Loucy (cell line): ENCODE data around the gene STXBP3.

Source experiments
- H2AFZ ChIP-seq: fragments of 200-600 bp; sonication (generic); 2 replicates; pipeline ENCODE4 v1.6.0; 2016; ENCODE audit warnings: antibody characterized with exemption, mild to moderate bottlenecking, low read length, moderate library complexity
- H3F3A ChIP-seq: fragments of 200-600 bp; 2 replicates; pipeline ENCODE4 v1.6.0; 2016; ENCODE audit warnings: antibody characterized with exemption, low read depth, mild to moderate bottlenecking
- H3K27me3 ChIP-seq: fragments of 200-600 bp; sonication (generic); 2 replicates; pipeline ENCODE4 v1.6.1; 2014; ENCODE audit warnings: low read length, mild to moderate bottlenecking; ENCODE audit not compliant: insufficient read depth, poor library complexity, severe bottlenecking
- H3K36me3 ChIP-seq: fragments of 200-600 bp; sonication (generic); 2 replicates; pipeline ENCODE4 v1.6.1; 2016; ENCODE audit warnings: low read length; ENCODE audit not compliant: insufficient read depth
- H3K4me1 ChIP-seq: fragments of 200-600 bp; sonication (generic); 2 replicates; pipeline ENCODE4 v1.5.1; 2014; ENCODE audit warnings: low read length, mild to moderate bottlenecking; ENCODE audit not compliant: insufficient read depth, poor library complexity, severe bottlenecking
- H3K4me2 ChIP-seq: fragments of 200-600 bp; sonication (generic); 2 replicates; pipeline ENCODE4 v1.6.0; 2014; ENCODE audit warnings: antibody characterized with exemption, low read length, low read depth, mild to moderate bottlenecking; ENCODE audit not compliant: poor library complexity, severe bottlenecking
- H3K4me3 ChIP-seq: fragments of 200-600 bp; sonication (generic); 2 replicates; pipeline ENCODE4 v1.5.1; 2014; ENCODE audit warnings: low read length, mild to moderate bottlenecking, mixed read lengths; ENCODE audit not compliant: poor library complexity, severe bottlenecking
- H3K79me2 ChIP-seq: fragments of 200-600 bp; sonication (generic); 2 replicates; pipeline ENCODE4 v1.6.1; 2014; ENCODE audit warnings: low read length; ENCODE audit not compliant: insufficient read depth
- H3K9ac ChIP-seq: fragments of 200-600 bp; sonication (generic); 2 replicates; pipeline ENCODE4 v1.6.0; 2014; ENCODE audit warnings: mild to moderate bottlenecking, low read depth, low read length, moderate library complexity; ENCODE audit not compliant: poor library complexity, severe bottlenecking
- H3K9me2 ChIP-seq: fragments of 200-600 bp; sonication (generic); replicated peaks from 2 replicates; pipeline ENCODE4 v1.6.1; 2016; ENCODE audit warnings: low read depth, low read length, mixed read lengths
- H3K9me3 ChIP-seq: fragments of 200-600 bp; sonication (generic); 2 replicates; pipeline ENCODE4 v1.6.1; 2014; ENCODE audit warnings: mild to moderate bottlenecking, antibody characterized with exemption, low read length, low read depth; ENCODE audit not compliant: insufficient read depth
- H4K20me1 ChIP-seq: fragments of 200-600 bp; sonication (generic); 2 replicates; pipeline ENCODE4 v1.6.0; 2014; ENCODE audit warnings: antibody characterized with exemption, low read length, mild to moderate bottlenecking; ENCODE audit not compliant: insufficient read depth, poor library complexity, severe bottlenecking
- EZH2phosphoT487 ChIP-seq: fragments of 200-600 bp; IDR thresholded peaks from 2 replicates; pipeline ENCODE4 v1.6.1; 2018; ENCODE audit warnings: antibody characterized with exemption, mild to moderate bottlenecking, moderate library complexity, borderline replicate concordance
- TF ChIP-seq, protein P1 (sequence below): fragments of 200-600 bp; sonication (generic); conservative IDR thresholded peaks from 2 replicates; pipeline ENCODE4 v1.5.1; 2014; ENCODE audit warnings: mild to moderate bottlenecking, antibody characterized with exemption, low read length

STXBP3 gene

DNA sequence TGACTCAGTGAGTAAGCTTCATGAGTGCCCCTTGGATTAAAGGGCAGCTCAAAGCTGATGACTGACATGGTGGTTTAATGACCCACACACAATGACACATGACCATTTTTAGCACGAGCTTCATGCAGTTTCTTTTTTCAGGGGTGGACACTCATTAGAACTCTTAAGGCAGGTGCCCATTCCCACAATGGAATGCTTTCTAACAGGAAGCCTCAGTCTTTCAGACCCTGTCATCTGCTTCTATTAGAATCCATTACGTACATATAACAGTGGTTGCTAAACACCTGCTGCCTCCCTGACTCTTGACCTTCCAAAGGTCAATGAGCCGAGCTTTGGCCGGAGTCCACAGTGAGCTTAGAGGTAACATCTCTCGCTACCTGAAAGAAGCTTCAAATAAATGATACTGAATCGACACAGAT lies 83.0 kb downstream of the STXBP3 start:
- H3K79me2 ChIP-seq = no peaks in the 10 kb centered on the region
- peaks cover 9% of the 10 kb centered on the region for H3K4me1 ChIP-seq
- H3F3A ChIP-seq = no peaks in the 10 kb centered on the region
- H3K4me3 ChIP-seq = no peak overlapping the region
- H3K36me3 ChIP-seq = no peaks in the 10 kb centered on the region
- no peaks in the 10 kb centered on the region for H3K27me3 ChIP-seq
- no peaks in the 10 kb centered on the region for H3K9me3 ChIP-seq
- TF ChIP-seq, protein P1, sequence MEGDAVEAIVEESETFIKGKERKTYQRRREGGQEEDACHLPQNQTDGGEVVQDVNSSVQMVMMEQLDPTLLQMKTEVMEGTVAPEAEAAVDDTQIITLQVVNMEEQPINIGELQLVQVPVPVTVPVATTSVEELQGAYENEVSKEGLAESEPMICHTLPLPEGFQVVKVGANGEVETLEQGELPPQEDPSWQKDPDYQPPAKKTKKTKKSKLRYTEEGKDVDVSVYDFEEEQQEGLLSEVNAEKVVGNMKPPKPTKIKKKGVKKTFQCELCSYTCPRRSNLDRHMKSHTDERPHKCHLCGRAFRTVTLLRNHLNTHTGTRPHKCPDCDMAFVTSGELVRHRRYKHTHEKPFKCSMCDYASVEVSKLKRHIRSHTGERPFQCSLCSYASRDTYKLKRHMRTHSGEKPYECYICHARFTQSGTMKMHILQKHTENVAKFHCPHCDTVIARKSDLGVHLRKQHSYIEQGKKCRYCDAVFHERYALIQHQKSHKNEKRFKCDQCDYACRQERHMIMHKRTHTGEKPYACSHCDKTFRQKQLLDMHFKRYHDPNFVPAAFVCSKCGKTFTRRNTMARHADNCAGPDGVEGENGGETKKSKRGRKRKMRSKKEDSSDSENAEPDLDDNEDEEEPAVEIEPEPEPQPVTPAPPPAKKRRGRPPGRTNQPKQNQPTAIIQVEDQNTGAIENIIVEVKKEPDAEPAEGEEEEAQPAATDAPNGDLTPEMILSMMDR = no peak
- TF ChIP-seq EZH2phosphoT487 = no peak
- no peak overlapping the region for H2AFZ ChIP-seq
- no peak overlapping the region for H3K9ac ChIP-seq
- no peak overlapping the region for H3K4me2 ChIP-seq
- no peaks in the 10 kb centered on the region for H4K20me1 ChIP-seq
- H3K9me2 ChIP-seq = no peaks in the 10 kb centered on the region

DNA sequence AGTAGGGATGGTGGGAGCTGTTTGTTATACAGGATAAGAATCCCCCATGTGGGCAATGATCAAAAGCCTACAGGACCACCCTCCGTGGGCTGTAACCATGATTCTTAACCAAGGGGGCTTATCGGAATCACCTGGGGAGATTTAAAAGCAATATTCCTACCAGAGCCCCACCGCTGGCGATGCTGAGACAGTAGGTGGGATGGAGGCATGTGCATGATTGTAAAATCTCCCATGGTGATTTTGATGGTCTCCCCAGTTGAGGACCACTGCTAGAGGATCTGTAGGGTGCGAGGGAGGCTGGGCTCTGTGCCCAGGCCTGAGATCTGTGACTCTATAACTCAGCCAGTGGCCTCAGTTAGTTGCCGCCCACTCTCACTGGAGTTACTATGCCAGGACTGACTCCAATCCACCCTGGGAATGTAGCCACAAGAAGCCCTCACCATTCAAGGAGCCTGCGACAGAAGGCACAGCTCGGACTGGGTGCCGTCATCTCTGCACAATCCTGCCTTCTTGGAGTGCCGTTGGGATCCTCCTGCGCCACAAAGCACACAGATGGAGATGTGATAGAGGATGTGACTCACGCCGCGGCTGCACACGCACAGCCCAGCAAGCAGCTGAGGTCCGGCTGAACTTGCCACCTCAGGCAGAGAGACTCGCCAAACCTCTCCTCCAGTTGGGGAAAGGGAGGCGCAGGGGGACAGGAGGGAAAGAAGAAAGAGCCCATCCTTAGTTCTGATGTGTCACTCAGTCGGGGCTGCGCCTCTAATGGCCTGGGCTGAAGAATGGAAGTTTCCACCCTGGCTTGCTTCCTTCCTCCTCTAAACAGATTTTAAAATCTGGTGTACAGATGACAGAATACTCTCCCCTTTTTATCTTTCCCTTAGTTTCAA lies 83.9 kb downstream of the STXBP3 start:
- H3F3A ChIP-seq = no peaks in the 10 kb centered on the region
- H3K4me1 ChIP-seq = peaks cover 9% of the 10 kb centered on the region
- H3K27me3 ChIP-seq = no peaks in the 10 kb centered on the region
- no peaks in the 10 kb centered on the region for H3K36me3 ChIP-seq
- no peaks in the 10 kb centered on the region for H3K9me2 ChIP-seq
- H3K4me3 ChIP-seq = no peak overlapping the region
- H3K4me2 ChIP-seq = no peak overlapping the region
- no peaks in the 10 kb centered on the region for H3K79me2 ChIP-seq
- H2AFZ ChIP-seq = no peak overlapping the region
- H3K9me3 ChIP-seq = no peaks in the 10 kb centered on the region
- TF ChIP-seq, protein P1 = no peak
- no peak for TF ChIP-seq EZH2phosphoT487
- H4K20me1 ChIP-seq = no peaks in the 10 kb centered on the region
- no peak overlapping the region for H3K9ac ChIP-seq

DNA sequence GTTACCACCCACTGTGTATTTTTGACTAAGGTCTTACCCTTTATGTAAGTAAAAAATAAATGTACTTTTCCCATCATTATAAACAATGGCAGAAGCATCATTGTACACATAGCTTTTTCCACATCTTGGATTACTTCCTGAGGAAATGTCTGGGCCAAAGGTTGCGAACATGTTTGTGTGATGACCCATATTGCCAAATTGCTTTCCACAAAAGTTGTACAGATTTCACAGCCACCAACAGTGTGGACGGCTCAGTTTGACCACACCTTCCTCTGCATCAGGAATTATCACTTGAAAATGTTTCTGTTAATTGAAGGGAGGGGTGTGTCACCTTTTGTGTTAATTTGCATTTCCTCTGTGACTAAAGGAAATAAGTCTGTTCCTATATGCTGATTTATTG lies 84.8 kb downstream of the STXBP3 start:
- Histone ChIP-seq H3K9ac (no peak overlapping the region), H3K4me3 (no peak overlapping the region)

More for the DNA sequence above, 84.8 kb downstream of the STXBP3 start:
- Histone ChIP-seq H3K9me3 (no peaks in the 10 kb centered on the region), H3K9me2 (no peaks in the 10 kb centered on the region), H4K20me1 (no peaks in the 10 kb centered on the region), H3F3A (no peaks in the 10 kb centered on the region), H2AFZ (no peak overlapping the region), H3K36me3 (no peaks in the 10 kb centered on the region), H3K4me1 (peaks cover 9% of the 10 kb centered on the region), H3K27me3 (no peaks in the 10 kb centered on the region), H3K4me2 (no peak overlapping the region), H3K79me2 (no peaks in the 10 kb centered on the region)
- TF ChIP-seq EZH2phosphoT487 = no peak
- TF ChIP-seq, protein P1 = no peak
